GM21786 (cell line): Measurements from ENCODE around the gene HAND1.

Experiments
- ATAC-seq: cut with Tn5 transposase; IDR thresholded peaks from one replicate; pipeline ENCODE4 v1.9.1; 2021; ENCODE audit not compliant: unreplicated experiment

Gene HAND1

DNA sequence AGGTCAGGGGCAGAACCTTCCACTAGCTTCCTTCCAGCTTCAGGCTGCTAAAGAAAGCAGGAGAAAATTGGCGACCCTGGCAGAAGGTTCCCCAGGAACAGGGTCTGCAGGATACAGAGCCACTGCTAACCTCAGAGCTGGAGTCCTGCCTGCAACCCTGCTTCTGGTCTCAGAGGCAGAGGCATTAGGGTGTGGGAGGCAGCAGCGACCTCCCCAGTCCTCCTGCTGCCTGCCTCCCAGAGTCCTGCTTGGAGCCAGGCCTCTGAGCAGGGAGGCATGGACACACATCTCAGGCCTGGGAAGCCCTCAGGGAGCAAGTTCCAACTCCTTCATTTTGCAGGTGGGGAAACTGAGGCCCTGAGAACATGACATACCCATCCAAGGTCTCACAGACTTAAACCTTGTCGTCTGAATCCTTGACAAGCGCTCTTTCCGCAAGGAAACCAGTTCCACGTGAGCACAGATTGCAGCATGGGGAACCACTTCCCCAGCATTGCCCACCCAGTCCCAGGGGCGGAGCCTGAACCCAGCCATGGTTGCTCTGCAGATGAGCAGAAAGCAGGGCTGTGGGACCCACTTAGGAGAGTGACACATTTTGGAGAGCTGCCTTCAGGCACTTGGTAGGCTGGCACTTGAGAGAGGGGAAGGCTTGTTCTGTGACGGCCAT, 28.2 kb upstream of the HAND1 start:
- no peak for ATAC-seq

DNA sequence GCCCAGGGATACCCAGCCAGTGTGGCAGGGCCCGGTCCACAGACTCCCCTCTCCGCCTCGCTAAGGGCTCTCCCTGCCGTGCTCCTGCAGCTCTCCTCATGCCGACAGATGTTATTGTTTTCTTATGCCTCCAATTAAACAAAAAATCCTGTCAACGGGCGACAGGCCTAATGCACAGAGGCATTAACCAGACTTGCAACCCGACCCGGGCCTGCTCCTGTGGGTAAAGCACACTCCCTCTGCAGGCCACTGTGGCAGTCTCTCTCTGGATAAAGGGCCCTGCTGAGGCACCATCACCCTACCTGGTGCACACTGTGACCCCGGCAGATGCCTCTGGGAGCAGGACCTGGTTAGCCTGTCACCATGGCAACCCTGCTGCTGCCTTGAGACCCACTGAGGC, 27.5 kb upstream of the HAND1 start:
- no peak for ATAC-seq

DNA sequence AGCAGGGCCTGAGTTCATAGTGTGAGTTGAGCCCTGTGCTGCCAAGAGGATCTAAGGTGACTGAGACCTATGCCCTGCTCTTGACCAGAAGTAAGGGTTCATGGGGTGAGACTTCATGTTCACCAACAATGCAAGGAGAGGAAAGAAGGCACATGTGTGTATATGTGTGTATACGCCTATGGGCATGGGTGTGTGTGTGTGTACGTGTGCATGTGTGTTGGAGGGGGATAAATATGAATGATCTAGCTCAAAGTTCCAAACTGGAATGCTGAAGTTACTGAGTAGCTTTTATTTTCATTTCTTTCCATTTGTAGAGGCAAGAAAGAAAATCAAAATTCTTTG, 25.6 kb upstream of the HAND1 start:
- ATAC-seq: no peak

- no peak for ATAC-seq
Observed at GRCh38 chr5:154502180-154502579, 24.2 kb upstream of the HAND1 start.

DNA sequence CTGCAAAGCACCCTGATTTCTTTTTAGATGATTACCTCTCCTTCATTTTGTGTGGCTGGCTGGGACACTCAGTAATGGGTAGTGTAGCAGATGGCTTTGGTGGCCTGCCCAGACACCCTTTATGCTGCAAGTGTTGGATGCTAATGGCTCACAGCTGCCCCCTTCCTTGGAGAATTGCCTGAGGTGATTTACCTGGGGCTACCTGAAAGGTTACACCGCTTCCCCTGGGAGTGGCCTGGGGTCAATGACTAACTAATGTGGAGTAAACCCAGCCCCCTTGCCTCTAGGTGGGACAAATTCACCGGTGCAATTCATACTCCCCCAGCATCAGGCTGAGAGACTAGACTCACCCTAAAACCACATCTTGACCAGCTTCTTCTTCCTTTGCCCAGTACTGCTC, 23.5 kb upstream of the HAND1 start:
- ATAC-seq: no peak

GRCh38 chr5:154498994-154499393, 21.0 kb upstream of the HAND1 start:
- no peak for ATAC-seq

- no peak for ATAC-seq
Observed at GRCh38 chr5:154498591-154498990, 20.6 kb upstream of the HAND1 start.

- ATAC-seq: no peak
Observed at GRCh38 chr5:154494036-154494435, 16.0 kb upstream of the HAND1 start.

GRCh38 chr5:154493274-154493673, 15.2 kb upstream of the HAND1 start:
- ATAC-seq: no peak

DNA sequence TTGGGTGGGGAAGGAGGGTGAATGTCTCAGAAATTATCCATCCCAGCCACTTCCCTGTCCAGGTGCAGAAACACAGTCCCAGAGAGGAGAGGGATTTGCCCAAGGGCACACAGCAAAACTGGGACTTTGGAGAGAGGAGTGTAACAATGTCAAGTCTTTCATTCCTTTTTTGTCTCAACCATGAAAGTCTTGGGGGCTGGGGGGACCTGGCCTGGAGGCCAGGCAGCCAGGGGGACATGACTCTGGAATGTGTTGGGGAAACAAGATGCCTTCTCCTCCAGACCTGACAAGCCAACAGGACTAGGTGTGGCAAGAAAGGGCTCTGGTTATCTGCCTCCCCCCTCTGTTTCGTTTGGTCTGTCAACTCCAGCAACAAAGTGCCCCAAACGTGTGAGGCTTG, 13.9 kb upstream of the HAND1 start:
- ATAC-seq: no peak

DNA sequence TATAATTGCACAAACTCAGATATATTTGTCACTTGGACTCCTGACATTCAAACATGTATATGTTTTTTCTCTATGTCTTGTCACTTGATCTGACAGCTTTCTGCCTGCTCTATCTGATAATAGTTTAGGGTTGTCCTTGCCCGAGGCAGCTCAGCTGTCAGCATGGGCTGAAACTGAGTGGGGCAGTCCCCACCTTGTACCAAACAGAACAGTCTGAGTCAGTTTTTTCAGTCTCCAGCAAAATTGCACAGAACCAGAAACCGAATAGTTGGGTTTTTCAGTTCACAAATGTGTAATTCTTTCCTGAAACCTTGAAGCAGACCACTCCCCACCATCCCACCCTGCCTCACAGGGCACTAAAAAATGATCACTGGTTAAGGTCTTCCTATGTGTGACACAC, 9.5 kb upstream of the HAND1 start:
- ATAC-seq: peak; percentile 97

DNA sequence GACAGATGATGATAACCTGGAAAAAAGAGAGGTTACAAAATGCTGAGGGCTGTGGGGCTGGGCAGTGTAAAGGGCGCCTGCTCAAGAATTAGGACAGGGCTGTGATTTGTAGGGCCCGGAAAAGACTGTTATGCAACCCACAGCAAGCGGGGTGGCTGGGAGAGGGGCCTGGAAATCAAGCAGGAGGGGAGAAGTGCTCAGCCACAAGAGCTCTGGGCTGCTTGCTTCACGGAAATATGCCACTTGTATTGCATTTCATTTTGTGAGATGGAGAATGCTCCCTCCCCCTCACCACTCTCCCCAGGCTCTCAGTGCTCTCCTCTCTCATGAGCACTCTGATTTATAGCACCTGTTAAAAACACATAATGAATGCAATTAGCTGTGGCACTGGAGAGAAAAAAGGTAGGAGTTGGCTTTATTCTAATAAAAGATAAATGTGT, 8.4 kb upstream of the HAND1 start:
- ATAC-seq: no peak

GRCh38 chr5:154485850-154486426, 7.9 kb upstream of the HAND1 start:
- ATAC-seq: no peak

DNA sequence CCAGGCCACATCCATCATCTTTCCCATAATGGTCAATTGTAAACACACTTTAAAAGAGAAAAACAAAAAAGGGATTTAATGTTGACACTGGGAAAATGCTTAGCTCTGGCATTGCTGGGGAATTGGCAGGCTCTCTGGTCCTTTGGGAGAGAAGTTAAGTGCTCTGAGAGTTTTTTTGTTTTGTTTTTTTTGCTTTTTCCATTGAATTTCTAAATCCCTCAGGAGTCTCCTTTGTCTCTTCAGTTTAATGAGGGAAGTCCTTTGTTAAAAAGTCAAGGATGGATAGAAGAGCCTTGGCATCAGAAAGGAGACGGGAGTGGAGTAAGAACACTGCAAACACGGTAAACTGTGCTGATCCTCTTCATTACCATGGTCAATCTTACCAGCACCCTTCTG, 7.1 kb upstream of the HAND1 start:
- no peak for ATAC-seq

GRCh38 chr5:154484393-154485095, 6.5 kb upstream of the HAND1 start:
- no peak for ATAC-seq

GRCh38 chr5:154483654-154484392, 5.8 kb upstream of the HAND1 start:
- ATAC-seq: no peak

- ATAC-seq: no peak
Observed at GRCh38 chr5:154482528-154483449, 4.8 kb upstream of the HAND1 start.

GRCh38 chr5:154481584-154482381, 3.8 kb upstream of the HAND1 start:
- ATAC-seq: no peak

GRCh38 chr5:154480847-154481246, 2.8 kb upstream of the HAND1 start:
- no peak for ATAC-seq
